ENCODE measurements around the gene NPRL2.

GRCh38 chr3:50336452-50337174, 14.0 kb downstream of the NPRL2 start:
- TF ChIP-seq CTCF (IDR thresholded peaks at IDR 0.05; ENCODE audit: insufficient read depth, low read length, poor library complexity, severe bottlenecking) (no peak), EZH2phosphoT487 (conservative IDR thresholded peaks at IDR 0.05; ENCODE audit: low read length) (no peak)

Measured in SU-DHL-6 (cell line).